ENCODE data around the gene DCST2.

- no peak for TF ChIP-seq CTCF (IDR thresholded peaks at IDR 0.05; ENCODE audit: low read depth, low read length)
- no peak for TF ChIP-seq EZH2phosphoT487 (IDR thresholded peaks at IDR 0.05; ENCODE audit: low read depth)
These were observed 31.4 kb upstream of the DCST2 start for GRCh38 chr1:155064832-155065429.
